Panc1 (cell line): Measurements from ENCODE around the gene ITGB3. TPM values are rescaled to one million over a fixed set of nuclear protein-coding genes. Genes with fewer than 3 reads are reported as not detected.

ENCODE experiments used
- ATAC-seq: fragments of 200-7000 bp; cut with Tn5 transposase; 2 replicates; pipeline ENCODE4 v1.9.1; 2020; ENCODE audit warnings: mild to moderate bottlenecking, moderate library complexity
- Bru-seq: library from RNA; stranded (reverse); fragments of 400-500 nt; gene quantifications from one replicate; lab custom pipeline; 2021; lab: Mats Ljungman, UMichigan
- BruChase-seq, 2 experiments: library from RNA; stranded (reverse); fragments of 400-500 nt; gene quantifications; one replicate each; lab custom pipeline; 2021; lab: Mats Ljungman, UMichigan
- BruUV-seq: library from RNA; stranded (reverse); fragments of 400-500 nt; replicated peaks from 2 replicates; lab custom pipeline; 2021; lab: Mats Ljungman, UMichigan
- CTCF ChIA-PET: fragments of 300-600 bp; sonication (Branson Sonifier 250); formaldehyde crosslinking; loops from one replicate; lab custom pipeline; 2022; ENCODE audit warnings: antibody characterized with exemption; lab: Charles Lee
- POLR2A ChIA-PET: fragments of 300-600 bp; sonication (Branson Sonifier 250); formaldehyde crosslinking; loops from one replicate; lab custom pipeline; 2022; ENCODE audit warnings: antibody characterized with exemption; lab: Charles Lee
- DNase-seq: peaks from one replicate; pipeline ENCODE4 v3.0.0-alpha.2; 2010; ENCODE audit warnings: low read depth, low spot score
- H3K27ac ChIP-seq: 2 replicates; pipeline ENCODE4 v1.5.1; 2011; ENCODE audit warnings: mild to moderate bottlenecking, low read length, inconsistent platforms
- H3K27me3 ChIP-seq: fragments of 200-500 bp; sonication (Bioruptor generic); 2 replicates; pipeline ENCODE4 v1.6.0; 2014; ENCODE audit warnings: low read length, inconsistent platforms; ENCODE audit not compliant: control insufficient read depth, insufficient read depth
- H3K36me3 ChIP-seq: fragments of 200-500 bp; sonication (Bioruptor generic); 2 replicates; pipeline ENCODE4 v1.5.1; 2014; ENCODE audit warnings: inconsistent platforms, mild to moderate bottlenecking, low read length, moderate library complexity; ENCODE audit not compliant: control insufficient read depth, insufficient read depth
- H3K4me1 ChIP-seq: 2 replicates; pipeline ENCODE4 v1.5.1; 2011; ENCODE audit warnings: inconsistent platforms, mild to moderate bottlenecking, low read length, moderate library complexity; ENCODE audit not compliant: control insufficient read depth, insufficient read depth
- H3K4me3 ChIP-seq, 2 experiments: 2 replicates each; pipeline ENCODE4 v1.5.1; 2011 to 2012; ENCODE audit warnings: low read depth in 2 of 2, low read length in 2 of 2, mild to moderate bottlenecking in 2 of 2, inconsistent platforms in 1 of 2, moderate library complexity in 1 of 2
- H3K9me3 ChIP-seq: fragments of 200-500 bp; sonication (Bioruptor generic); 2 replicates; pipeline ENCODE4 v1.5.1; 2014; ENCODE audit warnings: low read depth, mild to moderate bottlenecking, inconsistent platforms, low read length, moderate library complexity; ENCODE audit not compliant: control insufficient read depth, insufficient read depth
- CTCF ChIP-seq: fragments of 450-650 bp; IDR thresholded peaks from 2 replicates; pipeline ENCODE4 v1.5.1; 2017; ENCODE audit warnings: mild to moderate bottlenecking
- POLR2AphosphoS5 ChIP-seq: IDR thresholded peaks from 2 replicates; pipeline ENCODE4 v1.6.1; 2012; ENCODE audit warnings: mild to moderate bottlenecking, low read depth, low read length, moderate library complexity
- REST ChIP-seq, 2 experiments: IDR thresholded peaks; 2 replicates each; pipeline ENCODE4 v1.6.1; 2011 to 2012; ENCODE audit warnings: low read depth in 2 of 2, control low read depth in 1 of 2, low read length in 1 of 2, mild to moderate bottlenecking in 1 of 2, moderate library complexity in 1 of 2; ENCODE audit not compliant: insufficient read depth in 1 of 2
- SIN3A ChIP-seq: IDR thresholded peaks from 2 replicates; pipeline ENCODE4 v1.6.1; 2012; ENCODE audit warnings: low read depth, mild to moderate bottlenecking, low read length, moderate library complexity, borderline replicate concordance; ENCODE audit not compliant: insufficient read depth
- TCF7L2 ChIP-seq: IDR thresholded peaks from 2 replicates; pipeline ENCODE4 v1.6.1; 2011; ENCODE audit warnings: mild to moderate bottlenecking, low read depth, low read length, inconsistent platforms
- in situ Hi-C: cut with HindIII; loops from 2 replicates; pipeline ENCODE4 v1.10.0; 2016; ENCODE audit warnings: low sequenced_read_pairs, low pct_unique_long_range_greater_than_20kb
- intact Hi-C: fragments of 100-400 bp; cut with micrococcal nuclease; formaldehyde crosslinking; loops from one replicate; pipeline ENCODE4 v1.10.0; 2022; ENCODE audit not compliant: unreplicated experiment
- long read RNA-seq: library from polyadenylated mRNA; unstranded; transcript quantifications from one replicate; pipeline ENCODE4 v2.0.0, GENCODE V29; 2021; ENCODE audit not compliant: unreplicated experiment
- polyA plus RNA-seq: library from polyadenylated mRNA; unstranded; fragments of >200 nt; gene quantifications from one replicate; pipeline ENCODE4 v1.2.1, GENCODE V29; 2012; ENCODE audit warnings: missing spikeins; ENCODE audit not compliant: insufficient read length
- total RNA-seq: library from RNA; stranded (reverse); gene quantifications from one replicate; pipeline ENCODE4 v1.2.1, GENCODE V29; 2021; ENCODE audit not compliant: unreplicated experiment

ITGB3 gene
- total RNA-seq (17.6 TPM), Bru-seq, nascent RNA (percentile 63 among the genes with signal in this experiment), BruChase-seq, experiment 1, labeled RNA remaining after a 2-hour chase (percentile 86 among the genes with signal in this experiment), BruChase-seq, experiment 2, labeled RNA remaining after a 6-hour chase (percentile 91 among the genes with signal in this experiment)
- 12.8 TPM for polyA plus RNA-seq
- long read RNA-seq, transcript ITGB3-201 (15 exons, 3,995 nt) = major isoform, 24 of 49 reads
- long read RNA-seq, partial matches to known transcripts = 17 of 49 reads
- long read RNA-seq, other reads (novel, unspliced or antisense) = 7 of 49 reads

GRCh38 chr17:47253541-47254402, at the start of gene ITGB3:
TSS of gene ITGB3 (plus strand) at chr17:47253827. CDS start at chr17:47253862, 35 bp downstream.
- DNase-seq = no peak
- TF ChIP-seq SIN3A (0 out of 2 replicates have a peak, but pooled peaks have one; percentile 32), CTCF (peak; percentile 76), TCF7L2 (no peak), POLR2AphosphoS5 (0 out of 2 replicates have a peak, but pooled peaks have one; percentile 24), REST (IDR thresholded peaks at IDR 0.05; ENCODE audit: insufficient read depth in 1 of 2, low read depth in 2 of 2, low read length in 1 of 2) (no peak)

GRCh38 chr17:47203984-47204721, 49.5 kb upstream of the ITGB3 start:
- intact Hi-C loops (no loop called here), in situ Hi-C loops (no loop called here)
- H3K4me3 ChIP-seq = no peak overlapping the region
- POLR2A ChIA-PET = no interaction called here
- no TSS peak for BruUV-seq
- H3K4me1 ChIP-seq = no peaks in the 10 kb centered on the region
- CTCF ChIA-PET = no interaction called here
- H3K27me3 ChIP-seq = no peaks in the 10 kb centered on the region
- no peak overlapping the region for H3K27ac ChIP-seq
- H3K9me3 ChIP-seq = no peaks in the 10 kb centered on the region
- no peak for ATAC-seq
- no peak for DNase-seq
- TF ChIP-seq REST (IDR thresholded peaks at IDR 0.05; ENCODE audit: insufficient read depth in 1 of 2, low read depth in 2 of 2, low read length in 1 of 2) (no peak), TCF7L2 (no peak), POLR2AphosphoS5 (no peak), SIN3A (no peak), CTCF (no peak)
- no peaks in the 10 kb centered on the region for H3K36me3 ChIP-seq

More at GRCh38 chr17:47253541-47254402, at the start of gene ITGB3:
- ChIA-PET CTCF (no interaction called here), POLR2A (no interaction called here)
- BruUV-seq = no TSS peak
- H3K4me1 ChIP-seq = peaks cover 17% of the 10 kb centered on the region
- peak within 1 kb of the TSS; percentile 78 for H3K27ac ChIP-seq
- intact Hi-C loops (no loop called here), in situ Hi-C loops (no loop called here)
- no peaks in the 10 kb centered on the region for H3K36me3 ChIP-seq
- peak within 1 kb of the TSS; percentile 63 to 64 for H3K4me3 ChIP-seq
- peak; percentile 96 for ATAC-seq
- H3K9me3 ChIP-seq = no peaks in the 10 kb centered on the region
- H3K27me3 ChIP-seq = no peaks in the 10 kb centered on the region
